GM23338 (cell line): ENCODE measurements around the gene UPK2. TPM values are rescaled to one million over a fixed set of nuclear protein-coding genes. Genes with fewer than 3 reads are reported as not detected.

Experiments
- ATAC-seq: fragments of 200-7000 bp; cut with Tn5 transposase; 3 replicates; pipeline ENCODE4 v1.9.1; 2020
- DNase-seq: peaks from one replicate; pipeline ENCODE4 v3.0.0-alpha.2; 2015; ENCODE audit warnings: low spot score
- H2AFZ ChIP-seq: fragments of 200-600 bp; sonication (generic); 2 replicates; pipeline ENCODE4 v1.8.0; 2016; ENCODE audit warnings: antibody characterized with exemption, mild to moderate bottlenecking, moderate library complexity
- H3F3A ChIP-seq: fragments of 200-600 bp; sonication (generic); replicated peaks from 2 replicates; pipeline ENCODE4 v1.8.0; 2017; ENCODE audit warnings: antibody characterized with exemption, mixed run types, low read depth
- H3K27ac ChIP-seq: fragments of 200-600 bp; sonication (generic); 2 replicates; pipeline ENCODE4 v1.6.1; 2016; ENCODE audit warnings: low read depth
- H3K27me3 ChIP-seq: fragments of 200-600 bp; sonication (generic); 2 replicates; pipeline ENCODE4 v1.8.0; 2016; ENCODE audit warnings: mild to moderate bottlenecking, mixed run types, moderate library complexity; ENCODE audit not compliant: insufficient read depth
- H3K36me3 ChIP-seq: fragments of 200-600 bp; sonication (generic); 2 replicates; pipeline ENCODE4 v1.8.0; 2016; ENCODE audit warnings: mild to moderate bottlenecking; ENCODE audit not compliant: insufficient read depth
- H3K4me1 ChIP-seq: fragments of 200-600 bp; sonication (generic); 2 replicates; pipeline ENCODE4 v1.8.0; 2016; ENCODE audit warnings: mild to moderate bottlenecking, moderate library complexity; ENCODE audit not compliant: insufficient read depth
- H3K4me2 ChIP-seq: fragments of 200-600 bp; sonication (generic); 2 replicates; pipeline ENCODE4 v1.7.1; 2017; ENCODE audit warnings: mixed run types
- H3K4me3 ChIP-seq: fragments of 200-600 bp; sonication (generic); 2 replicates; pipeline ENCODE4 v1.6.1; 2016; ENCODE audit warnings: mixed run types
- H3K79me2 ChIP-seq: fragments of 200-600 bp; sonication (generic); replicated peaks from 2 replicates; pipeline ENCODE4 v1.8.0; 2017; ENCODE audit warnings: mild to moderate bottlenecking; ENCODE audit not compliant: insufficient read depth
- H3K9me2 ChIP-seq: fragments of 200-600 bp; sonication (generic); 2 replicates; pipeline ENCODE4 v1.8.0; 2017; ENCODE audit not compliant: insufficient read depth
- H4K20me1 ChIP-seq: fragments of 200-600 bp; sonication (generic); replicated peaks from 2 replicates; pipeline ENCODE4 v1.8.0; 2017; ENCODE audit warnings: mild to moderate bottlenecking; ENCODE audit not compliant: insufficient read depth
- H3K27ac Mint-ChIP-seq: 2 replicates; pipeline ENCODE4 v1.8.0; 2020; ENCODE audit warnings: inconsistent platforms, mild to moderate bottlenecking, moderate library complexity, mixed read lengths
- H3K27me3 Mint-ChIP-seq: 3 replicates; pipeline ENCODE4 v1.8.0; 2022; ENCODE audit warnings: low read depth, mild to moderate bottlenecking, moderate library complexity, mixed read lengths, inconsistent platforms; ENCODE audit not compliant: insufficient read depth, poor library complexity
- H3K36me3 Mint-ChIP-seq: 3 replicates; pipeline ENCODE4 v1.8.0; 2021; ENCODE audit warnings: low read depth, mild to moderate bottlenecking, inconsistent platforms, moderate library complexity, mixed read lengths
- H3K4me1 Mint-ChIP-seq: 3 replicates; pipeline ENCODE4 v1.8.0; 2020; ENCODE audit warnings: mild to moderate bottlenecking, inconsistent platforms, mixed read lengths
- H3K4me3 Mint-ChIP-seq: 3 replicates; pipeline ENCODE4 v1.8.0; 2021; ENCODE audit warnings: moderate library complexity, mild to moderate bottlenecking, inconsistent platforms, mixed read lengths
- H3K9me3 Mint-ChIP-seq: 3 replicates; pipeline ENCODE4 v1.8.0; 2020; ENCODE audit warnings: moderate library complexity, mild to moderate bottlenecking, inconsistent platforms, mixed read lengths
- ETS1 ChIP-seq: IDR thresholded peaks from 2 replicates; pipeline ENCODE4 v1.6.1; 2016; ENCODE audit warnings: antibody characterized with exemption
- EZH2phosphoT487 ChIP-seq: fragments of 200-600 bp; sonication (generic); IDR thresholded peaks from one replicate; pipeline ENCODE4 v1.8.1; 2018; ENCODE audit warnings: antibody characterized with exemption; ENCODE audit not compliant: unreplicated experiment
- JUNB ChIP-seq: IDR thresholded peaks from one replicate; pipeline ENCODE4 v1.6.1; 2016; ENCODE audit warnings: antibody characterized with exemption; ENCODE audit not compliant: unreplicated experiment
- POLR2AphosphoS5 ChIP-seq: IDR thresholded peaks from 2 replicates; pipeline ENCODE4 v1.6.1; 2016; ENCODE audit warnings: antibody characterized with exemption, low read depth
- REST ChIP-seq: IDR thresholded peaks from one replicate; pipeline ENCODE4 v1.6.1; 2018; ENCODE audit warnings: antibody characterized with exemption; ENCODE audit not compliant: unreplicated experiment
- STAT1 ChIP-seq: IDR thresholded peaks from one replicate; pipeline ENCODE4 v1.6.1; 2016; ENCODE audit warnings: antibody characterized with exemption; ENCODE audit not compliant: unreplicated experiment
- ZNF331 ChIP-seq: fragments of 250-450 bp; sonication (Bioruptor Pico); IDR thresholded peaks from 2 replicates; pipeline ENCODE4 v1.5.0; 2020; ENCODE audit warnings: low read depth, mild to moderate bottlenecking, moderate library complexity
- polyA plus RNA-seq: library from polyadenylated mRNA; unstranded; fragments of >200 nt; fragmentation: Nextera tagmentation; extraction: Ambion mirVana; gene quantifications from 2 replicates; pipeline ENCODE4 v1.2.1, GENCODE V29; 2016
- total RNA-seq: library from RNA; depleted of rRNA; stranded (reverse); fragments of >200 nt; shearing (Covaris generic); gene quantifications from 2 replicates; pipeline ENCODE4 v1.2.3, GENCODE V29; 2014

The UPK2 gene
- total and polyA plus RNA-seq, 2 experiments from 2014 or later: 0.74 TPM; not detected in 1

- H3K4me1 ChIP-seq: peaks cover 8% of the 10 kb centered on the region
- ATAC-seq: no peak
- no peak for DNase-seq
- H4K20me1 ChIP-seq: no peaks in the 10 kb centered on the region
- Mint-ChIP-seq H3K4me3 (no peak overlapping the region), H3K36me3 (no peaks in the 10 kb centered on the region), H3K9me3 (no peaks in the 10 kb centered on the region), H3K4me1 (peaks cover 17% of the 10 kb centered on the region), H3K27ac (no peak overlapping the region), H3K27me3 (peaks cover 12% of the 10 kb centered on the region)
- H3K79me2 ChIP-seq: no peaks in the 10 kb centered on the region
- no peaks in the 10 kb centered on the region for H3K27me3 ChIP-seq
- H3K4me3 ChIP-seq: no peak overlapping the region
- H2AFZ ChIP-seq: no peak overlapping the region
- no peaks in the 10 kb centered on the region for H3F3A ChIP-seq
- no peak overlapping the region for H3K4me2 ChIP-seq
- TF ChIP-seq EZH2phosphoT487 (no peak), POLR2AphosphoS5 (no peak), JUNB (no peak), REST (no peak), ETS1 (no peak)
- no peaks in the 10 kb centered on the region for H3K36me3 ChIP-seq
- no peak overlapping the region for H3K27ac ChIP-seq
- no peaks in the 10 kb centered on the region for H3K9me2 ChIP-seq
These were observed 22.6 kb upstream of the UPK2 start for GRCh38 chr11:118933486-118933885.

GRCh38 chr11:118935376-118935775 lies 20.7 kb upstream of the UPK2 start:
- H3K4me3 ChIP-seq: no peak overlapping the region
- H2AFZ ChIP-seq: no peak overlapping the region
- no peak overlapping the region for H3K4me3 Mint-ChIP-seq
- H3K27me3 ChIP-seq: no peaks in the 10 kb centered on the region
- no peaks in the 10 kb centered on the region for H3K36me3 ChIP-seq
- no peaks in the 10 kb centered on the region; the same call in 2 of the 3 replicates for H3K9me3 Mint-ChIP-seq
- peaks cover 13% of the 10 kb centered on the region for H3K27me3 Mint-ChIP-seq
- no peaks in the 10 kb centered on the region for H4K20me1 ChIP-seq
- H3K27ac ChIP-seq: no peak overlapping the region
- H3K79me2 ChIP-seq: no peaks in the 10 kb centered on the region
- peaks cover 22% of the 10 kb centered on the region for H3K4me1 ChIP-seq
- H3K27ac Mint-ChIP-seq: no peak overlapping the region
- H3K4me1 Mint-ChIP-seq: peaks cover 30% of the 10 kb centered on the region
- no peaks in the 10 kb centered on the region for H3F3A ChIP-seq
- H3K9me2 ChIP-seq: no peaks in the 10 kb centered on the region
- no peaks in the 10 kb centered on the region for H3K36me3 Mint-ChIP-seq
- DNase-seq (no peak), ATAC-seq (no peak)
- H3K4me2 ChIP-seq: no peak overlapping the region
- TF ChIP-seq REST (no peak), STAT1 (no peak), POLR2AphosphoS5 (no peak), ZNF331 (CRISPR knock-in tag) (no peak), JUNB (no peak)
